Gastroesophageal sphincter (tissue), 4 donors: ENCODE measurements around the gene ARID5B. TPM values are rescaled to one million over a fixed set of nuclear protein-coding genes. Genes with fewer than 3 reads are reported as not detected.
A peak's percentile ranks its signal among the peaks of the same experiment; 100 is the strongest.

Experiments
- ATAC-seq: fragments of 150-250 bp; one replicate; pipeline ENCODE4 v1.9.1; 2016; ENCODE audit warnings: mild to moderate bottlenecking, moderate library complexity
- H3K27ac ChIP-seq, 4 donors: fragments of 200-600 bp; sonication (generic) in 3 of 4; 1 replicate in 3 of 4; 2 replicates in 1 of 4; pipeline ENCODE4 v1.5.1; 2016 to 2019
- H3K27me3 ChIP-seq: fragments of 200-600 bp; sonication (generic); one replicate; pipeline ENCODE4 v1.5.1; 2019
- H3K36me3 ChIP-seq, 2 donors: fragments of 200-600 bp; sonication (generic); one replicate each; pipeline ENCODE4 v1.5.1; 2019; ENCODE audit warnings: control low read depth in 1 of 2
- H3K4me1 ChIP-seq, 3 donors: fragments of 200-600 bp; sonication (generic); 1 replicate in 2 of 3; 2 replicates in 1 of 3; pipeline ENCODE4 v1.5.1; 2016 to 2019; ENCODE audit warnings: control low read depth in 2 of 3
- H3K4me3 ChIP-seq, 2 donors: fragments of 200-600 bp; sonication (generic); one replicate each; pipeline ENCODE4 v1.5.1; 2019; ENCODE audit warnings: mild to moderate bottlenecking in 1 of 2, moderate library complexity in 1 of 2
- H3K9me3 ChIP-seq, 3 donors: fragments of 200-600 bp; sonication (generic); one replicate each; pipeline ENCODE4 v1.5.1; 2017 to 2019; ENCODE audit warnings: control low read depth in 2 of 3
- CTCF ChIP-seq, 4 experiments: fragments of 200-600 bp in 2 of 4; fragments of 450-650 bp in 2 of 4; sonication (generic) in 1 of 4; IDR thresholded peaks; one replicate each; pipeline ENCODE4 v1.5.1; 2017 to 2019; ENCODE audit warnings: antibody characterized with exemption in 4 of 4, mild to moderate bottlenecking in 2 of 4, moderate library complexity in 2 of 4
- EP300 ChIP-seq: sonication (generic); formaldehyde crosslinking; IDR thresholded peaks from one replicate; pipeline ENCODE4 v1.6.1; 2017; ENCODE audit warnings: antibody characterized with exemption, mild to moderate bottlenecking
- POLR2A ChIP-seq, 2 donors: fragments of 450-650 bp; IDR thresholded peaks; one replicate each; pipeline ENCODE4 v1.6.1; 2017; ENCODE audit warnings: antibody characterized with exemption in 2 of 2, mild to moderate bottlenecking in 2 of 2, moderate library complexity in 1 of 2
- POLR2AphosphoS5 ChIP-seq: sonication (generic); formaldehyde crosslinking; IDR thresholded peaks from one replicate; pipeline ENCODE4 v1.6.1; 2017; ENCODE audit warnings: antibody characterized with exemption
- WGBS, 2 donors: methylation state at CpG; one replicate each; pipeline ENCODE4 v1.1.5; 2018; ENCODE audit warnings: low coverage in 1 of 2; 5-methylcytosine and 5-hydroxymethylcytosine counted together
- total RNA-seq, 4 donors: library from RNA; depleted of rRNA; stranded (reverse); fragments of >200 nt; gene quantifications; one replicate each; pipeline ENCODE4 v1.1.0, GENCODE V29; 2016

ARID5B gene
- total RNA-seq, 4 donors from 2014 or later = 34.7 to 81.4 (median 62.5) TPM

- Histone ChIP-seq H3K4me1 (peaks cover 28 to 67% (median 38%) of the 10 kb centered on the region in 3 donors), H3K36me3 (no peaks in the 10 kb centered on the region), H3K27ac (peak overlapping the region; percentile 79 to 84 (median 82)), H3K9me3 (no peaks in the 10 kb centered on the region), H3K4me3 (no peak overlapping the region), H3K27me3 (no peaks in the 10 kb centered on the region)
- 38 to 61% methylated on average over 9 of the region's 9 CpGs for WGBS, 2 donors
- TF ChIP-seq POLR2A (IDR thresholded peaks at IDR 0.05) = no peak
- no peak for TF ChIP-seq EP300
- no peak for TF ChIP-seq POLR2AphosphoS5
- no peak for TF ChIP-seq CTCF (IDR thresholded peaks at IDR 0.05)
- no peak for ATAC-seq
Measured at GRCh38 chr10:62018131-62018911, 116.8 kb downstream of the ARID5B start.

GRCh38 chr10:62019013-62019684 is 117.7 kb downstream of the ARID5B start:
- H3K4me1 ChIP-seq = peaks cover 28 to 67% (median 38%) of the 10 kb centered on the region in 3 donors
- no peak for ATAC-seq
- H3K9me3 ChIP-seq = no peaks in the 10 kb centered on the region
- 36 to 39% methylated on average over 8 of the region's 8 CpGs for WGBS, 2 donors
- no peak overlapping the region for H3K4me3 ChIP-seq
- H3K27ac ChIP-seq = peak overlapping the region; percentile 79 to 84 (median 82)
- TF ChIP-seq POLR2A (IDR thresholded peaks at IDR 0.05) (no peak), CTCF (IDR thresholded peaks at IDR 0.05) (no peak), POLR2AphosphoS5 (no peak), EP300 (no peak)
- no peaks in the 10 kb centered on the region for H3K36me3 ChIP-seq
- no peaks in the 10 kb centered on the region for H3K27me3 ChIP-seq

GRCh38 chr10:62019685-62020359 is 118.3 kb downstream of the ARID5B start:
- peaks cover 28 to 67% (median 38%) of the 10 kb centered on the region in 3 donors for H3K4me1 ChIP-seq

GRCh38 chr10:62021128-62021665 is 119.7 kb downstream of the ARID5B start:
- Histone ChIP-seq H3K4me1 (peaks cover 28 to 62% (median 38%) of the 10 kb centered on the region in 3 donors), H3K36me3 (no peaks in the 10 kb centered on the region), H3K27ac (peak overlapping the region in 3 of 4 donors; percentile 29 to 84 (median 80)), H3K27me3 (no peaks in the 10 kb centered on the region), H3K9me3 (no peaks in the 10 kb centered on the region), H3K4me3 (no peak overlapping the region)
- no peak for ATAC-seq
- 83 to 86% methylated on average over 2 of the region's 2 CpGs for WGBS, 2 donors
- TF ChIP-seq EP300 = no peak
- TF ChIP-seq POLR2AphosphoS5 = no peak
- no peak for TF ChIP-seq POLR2A (IDR thresholded peaks at IDR 0.05)
- no peak for TF ChIP-seq CTCF (IDR thresholded peaks at IDR 0.05)

More at GRCh38 chr10:62019685-62020359, 118.3 kb downstream of the ARID5B start:
- Histone ChIP-seq H3K27ac (peak overlapping the region; percentile 79 to 84 (median 82)), H3K27me3 (no peaks in the 10 kb centered on the region), H3K36me3 (no peaks in the 10 kb centered on the region), H3K4me3 (no peak overlapping the region), H3K9me3 (no peaks in the 10 kb centered on the region)
- ATAC-seq = no peak
- TF ChIP-seq POLR2AphosphoS5 = no peak
- no peak for TF ChIP-seq CTCF (IDR thresholded peaks at IDR 0.05)
- TF ChIP-seq POLR2A (IDR thresholded peaks at IDR 0.05) = no peak
- TF ChIP-seq EP300 = no peak
- 44 to 46% methylated on average over 5 to 6 of the region's 6 CpGs for WGBS, 2 donors
